Kidney tubule cell (primary cell): Measurements from ENCODE around the gene TXK.
A peak's percentile ranks its signal among the peaks of the same experiment; 100 is the strongest.
"Not testable (repeated sequence)": the region's sequence is repeated elsewhere in the genome, so short reads cannot be mapped to it uniquely, and the experiment has no call there.

Source experiments
- DNase-seq: peaks from one replicate; pipeline ENCODE4 v3.0.0-alpha.2; 2018; ENCODE audit warnings: low spot score

The TXK gene

GRCh38 chr4:48134081-48134480 is at the start of gene TXK:
TSS of gene TXK (minus strand) at chr4:48134250. CDS start at chr4:48134170, 80 bp downstream.
- no peak for DNase-seq

GRCh38 chr4:48180234-48180633 is 46.2 kb upstream of the TXK start:
- DNase-seq, result peak; percentile 22

- no peak for DNase-seq
These were observed 44.9 kb upstream of the TXK start for GRCh38 chr4:48178931-48179330.

GRCh38 chr4:48175806-48176205 is 41.8 kb upstream of the TXK start:
- DNase-seq, result peak; percentile 50

GRCh38 chr4:48175328-48175727 is 41.3 kb upstream of the TXK start:
- peak; percentile 4 for DNase-seq

GRCh38 chr4:48173056-48173991 is 39.3 kb upstream of the TXK start:
- peak; percentile 89 for DNase-seq

GRCh38 chr4:48172651-48173050 is 38.6 kb upstream of the TXK start:
- no peak for DNase-seq

- no peak for DNase-seq
These were observed 35.6 kb upstream of the TXK start for GRCh38 chr4:48169636-48170035.

- DNase-seq, result no peak
These were observed 33.7 kb upstream of the TXK start for GRCh38 chr4:48167538-48168263.

- DNase-seq, result not testable (repeated sequence)
These were observed 30.5 kb upstream of the TXK start for GRCh38 chr4:48164561-48164960.

GRCh38 chr4:48163746-48164145 is 29.7 kb upstream of the TXK start:
- DNase-seq, result no peak

- no peak for DNase-seq
These were observed 28.1 kb upstream of the TXK start for GRCh38 chr4:48162162-48162561.

- no peak for DNase-seq
These were observed 23.2 kb upstream of the TXK start for GRCh38 chr4:48157271-48157670.

GRCh38 chr4:48156423-48156822 is 22.4 kb upstream of the TXK start:
- DNase-seq, result no peak

- DNase-seq, result no peak
These were observed 19.9 kb upstream of the TXK start for GRCh38 chr4:48153791-48154550.

GRCh38 chr4:48152259-48152658 is 18.2 kb upstream of the TXK start:
- no peak for DNase-seq

- no peak for DNase-seq
These were observed 15.8 kb upstream of the TXK start for GRCh38 chr4:48149827-48150370.

- DNase-seq, result no peak
These were observed 13.6 kb upstream of the TXK start for GRCh38 chr4:48147621-48148020.

GRCh38 chr4:48141048-48141447 is 7.0 kb upstream of the TXK start:
- peak; percentile 47 for DNase-seq

GRCh38 chr4:48139691-48140090 is 5.6 kb upstream of the TXK start:
- DNase-seq, result peak; percentile 33

GRCh38 chr4:48138936-48139335 is 4.9 kb upstream of the TXK start:
- no peak for DNase-seq

GRCh38 chr4:48138511-48138910 is 4.5 kb upstream of the TXK start:
- DNase-seq, result no peak
